GM18520 (cell line): ENCODE results near the gene SULT1B1.

Source experiments
- ATAC-seq: cut with Tn5 transposase; IDR thresholded peaks from one replicate; pipeline ENCODE4 v1.9.1; 2021; ENCODE audit not compliant: unreplicated experiment

Gene SULT1B1

DNA sequence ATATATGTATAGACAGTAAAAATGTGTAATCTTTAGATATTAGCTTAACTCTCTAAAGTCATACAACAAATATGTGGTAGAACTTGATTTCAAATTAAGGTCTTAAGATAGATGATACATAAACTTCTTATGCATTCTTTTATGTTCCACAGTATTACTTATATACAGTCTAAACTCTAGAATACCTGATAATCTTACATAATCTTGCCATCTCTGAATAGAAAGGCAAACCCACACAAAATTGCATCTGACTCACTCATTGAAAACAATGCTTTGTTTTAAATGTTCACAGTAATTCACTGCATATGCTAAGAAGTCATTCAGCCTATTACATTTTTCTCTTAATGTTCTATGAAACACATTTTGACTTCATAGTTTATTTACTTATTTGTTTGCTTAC lies 10.1 kb downstream of the SULT1B1 start:
- ATAC-seq, result no peak

GRCh38 chr4:69749771-69750170 lies 10.6 kb downstream of the SULT1B1 start:
- ATAC-seq, result no peak

DNA sequence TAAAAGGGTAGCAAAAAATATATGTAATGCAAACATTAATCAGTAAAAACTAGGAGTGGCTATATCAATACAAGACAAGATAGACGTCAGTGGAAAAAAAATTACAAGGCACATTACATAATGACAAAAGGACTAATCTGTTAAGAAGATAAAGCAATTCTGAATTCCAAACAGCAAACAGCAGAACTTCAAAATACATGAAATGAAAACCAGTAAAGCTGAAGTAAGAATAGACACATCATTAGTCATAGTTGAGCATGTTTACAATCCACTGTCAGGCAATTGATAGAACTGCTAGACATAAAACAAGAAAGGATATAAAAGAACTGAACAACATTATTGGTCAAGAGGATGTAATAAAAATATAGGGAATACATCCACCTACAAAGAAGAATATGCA lies 12.2 kb downstream of the SULT1B1 start:
- ATAC-seq, result no peak

GRCh38 chr4:69744157-69744478 lies 16.3 kb downstream of the SULT1B1 start:
- ATAC-seq, result no peak

GRCh38 chr4:69743476-69744156 lies 16.8 kb downstream of the SULT1B1 start:
- ATAC-seq, result no peak

DNA sequence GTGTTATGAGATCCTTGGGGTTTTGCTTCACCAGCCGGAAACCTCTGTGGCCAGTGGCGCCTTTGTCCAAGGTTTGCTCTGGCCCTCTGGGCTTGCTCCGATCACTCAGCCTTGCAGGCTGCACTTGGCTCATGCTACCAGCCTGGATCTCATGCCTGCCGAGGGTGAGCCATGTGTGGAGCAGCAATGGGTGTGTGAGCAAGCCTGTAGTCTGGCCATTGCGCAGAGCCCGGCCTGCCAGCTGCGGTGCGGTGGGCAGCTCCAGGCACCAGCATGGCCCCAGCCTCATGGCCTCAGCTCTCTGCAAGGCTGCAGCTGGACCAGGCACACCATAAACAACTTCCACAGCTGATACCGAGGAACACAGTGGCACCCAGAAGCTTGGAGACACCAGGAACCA lies 17.8 kb downstream of the SULT1B1 start:
- ATAC-seq, result no peak

DNA sequence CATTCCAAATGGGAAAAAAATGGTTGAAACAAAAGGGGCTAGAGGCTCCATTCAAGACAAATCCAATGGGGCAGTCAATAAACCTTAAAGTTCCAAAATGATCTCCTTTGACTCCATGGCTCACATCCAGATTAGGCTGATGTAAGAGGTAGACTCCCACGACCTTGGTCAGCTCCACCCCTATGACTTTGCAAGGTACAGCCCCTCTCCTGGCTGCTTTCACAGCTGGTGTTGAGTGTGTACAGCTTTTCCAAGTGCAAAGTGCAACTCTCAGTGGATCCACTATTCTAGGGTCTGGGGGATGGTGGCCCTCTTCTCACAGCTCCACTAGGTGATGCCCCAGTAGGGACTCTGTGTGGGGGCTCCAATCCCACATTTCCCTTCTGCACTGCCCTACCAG lies 21.5 kb downstream of the SULT1B1 start:
- ATAC-seq, result no peak

DNA sequence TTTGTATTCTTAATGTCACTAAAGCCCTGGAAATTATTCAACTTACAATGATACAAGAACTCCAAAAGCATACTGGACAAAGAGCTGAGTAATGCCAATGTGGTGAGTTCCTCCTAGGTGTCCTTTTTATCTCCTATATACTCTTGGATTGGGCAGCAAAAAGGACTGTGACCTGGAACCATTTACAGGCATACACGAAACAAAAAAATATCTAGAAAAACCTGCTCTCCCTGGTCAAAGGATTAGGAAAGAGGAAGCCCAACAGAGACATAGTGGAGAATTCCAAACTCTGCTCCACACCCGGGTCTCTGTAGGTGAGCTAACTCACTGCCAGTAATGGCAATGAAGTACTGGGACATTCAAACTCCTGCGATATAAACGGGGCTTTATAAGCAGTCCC lies 25.3 kb downstream of the SULT1B1 start:
- ATAC-seq, result no peak

- no peak for ATAC-seq
These were observed 28.6 kb downstream of the SULT1B1 start for GRCh38 chr4:69731847-69732246.

DNA sequence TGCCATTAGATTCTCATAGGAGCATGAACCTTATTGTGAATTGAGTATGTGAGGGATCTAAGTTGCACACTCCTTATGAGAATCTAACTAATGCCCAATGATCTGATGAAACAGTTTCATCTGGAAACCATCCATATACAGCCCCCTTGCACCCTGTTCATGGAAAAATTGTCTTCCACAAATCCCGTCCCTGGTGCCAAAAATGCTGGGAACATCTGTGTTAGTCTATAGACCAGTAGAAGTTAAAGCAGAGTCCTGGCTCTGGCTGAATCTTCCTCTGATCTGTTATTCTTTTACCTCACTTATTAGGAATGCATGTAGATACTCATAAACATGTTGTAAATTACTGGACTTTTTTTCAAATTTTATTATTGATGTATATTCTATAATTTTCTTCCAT lies 29.2 kb downstream of the SULT1B1 start:
- no peak for ATAC-seq

DNA sequence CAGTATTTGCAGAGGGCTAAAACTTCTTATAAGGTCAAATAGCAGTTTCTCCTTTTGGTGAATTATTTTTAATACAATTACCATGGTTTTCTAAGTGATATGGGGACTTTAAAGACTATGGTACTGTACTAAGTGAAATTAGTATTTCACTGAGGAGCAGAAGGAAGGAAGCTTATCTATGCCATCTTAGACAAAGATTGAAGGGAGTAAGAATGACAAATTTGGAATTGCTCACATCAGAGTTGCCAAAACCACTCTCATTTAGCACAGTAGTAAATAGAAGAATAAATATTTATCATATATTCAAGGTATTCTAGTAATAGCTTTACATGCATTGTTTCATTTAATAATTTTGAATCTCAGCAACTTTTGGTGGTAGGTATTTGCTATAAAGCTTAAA lies 30.4 kb downstream of the SULT1B1 start:
- no peak for ATAC-seq

- no peak for ATAC-seq
These were observed 32.5 kb downstream of the SULT1B1 start for GRCh38 chr4:69727926-69728325.

DNA sequence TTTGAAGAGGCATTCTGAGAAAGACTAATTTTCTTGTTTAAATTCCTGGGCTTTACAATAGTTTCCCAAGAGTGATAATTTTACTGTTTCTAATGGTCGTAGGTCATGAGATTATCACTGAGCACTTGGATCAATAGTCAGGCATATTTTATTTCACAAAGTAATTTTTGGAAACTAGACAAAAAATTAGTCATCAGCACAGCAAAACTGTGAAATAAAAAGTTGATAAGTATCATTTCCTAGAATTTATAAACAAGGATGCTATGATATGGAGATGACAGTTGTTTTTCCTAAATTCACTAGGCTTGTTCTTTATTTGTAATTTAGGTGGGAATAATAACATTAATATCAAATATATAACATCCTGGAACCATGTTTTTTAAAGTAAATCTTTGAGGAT lies 33.0 kb downstream of the SULT1B1 start:
- ATAC-seq, result no peak

GRCh38 chr4:69726971-69727370 lies 33.4 kb downstream of the SULT1B1 start:
- no peak for ATAC-seq

DNA sequence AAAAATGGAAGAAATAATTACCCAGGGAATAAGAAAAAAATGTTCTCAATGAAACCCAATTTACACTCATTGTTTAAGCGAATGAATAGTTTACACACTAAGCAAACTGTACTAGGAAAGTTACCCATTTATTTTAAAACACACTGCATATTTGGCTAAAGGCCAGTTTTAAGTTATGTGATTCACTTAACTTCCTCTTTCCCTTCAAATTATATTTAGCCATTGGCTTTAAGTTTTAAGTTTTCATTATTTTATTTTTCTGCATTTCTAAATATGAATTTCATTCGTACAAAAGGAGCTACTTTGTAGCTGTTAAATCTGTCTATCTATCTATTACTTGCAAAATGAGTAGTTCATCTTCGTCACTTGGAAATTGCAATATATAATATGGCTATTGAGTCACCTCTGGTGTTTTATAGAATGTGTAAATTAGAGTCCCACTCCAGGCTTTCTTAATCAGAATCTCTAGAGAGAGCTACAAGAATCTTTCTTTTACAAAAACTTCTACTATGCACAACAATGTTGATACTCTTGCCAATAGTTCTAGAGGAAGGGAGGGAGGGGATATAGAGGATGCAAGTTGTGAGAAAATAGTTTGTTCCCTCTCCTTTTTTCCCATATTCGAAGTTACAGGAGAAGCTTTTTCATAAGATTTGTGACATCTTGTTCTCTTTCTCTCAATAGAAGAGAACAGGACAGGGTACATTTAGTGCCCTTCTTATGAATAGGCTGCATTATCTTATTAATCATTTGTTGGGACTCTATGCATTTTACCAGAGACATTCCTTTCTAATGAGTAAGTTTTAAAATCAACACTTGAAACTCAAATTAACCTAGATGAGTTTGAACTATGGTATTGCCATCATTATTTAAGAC lies 41.8 kb downstream of the SULT1B1 start:
- ATAC-seq, result no peak

DNA sequence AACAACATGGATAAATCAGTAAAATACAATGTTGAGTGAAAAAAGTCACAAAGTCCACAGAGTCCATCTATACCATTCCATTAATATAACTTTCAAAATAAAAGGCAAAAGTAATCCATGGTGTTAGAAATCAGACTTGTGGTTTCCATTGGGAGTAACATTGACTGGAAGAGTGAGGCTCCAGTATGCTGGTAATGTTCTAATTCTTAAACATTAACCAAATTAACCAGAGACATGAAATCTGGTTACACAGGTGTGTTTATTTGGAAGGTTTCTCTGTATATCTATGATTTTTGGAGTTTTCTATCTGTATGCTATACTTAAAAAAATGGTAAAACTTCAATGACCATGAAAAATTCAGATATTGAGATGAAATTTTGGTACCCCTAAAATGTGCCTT lies 42.6 kb downstream of the SULT1B1 start:
- no peak for ATAC-seq

DNA sequence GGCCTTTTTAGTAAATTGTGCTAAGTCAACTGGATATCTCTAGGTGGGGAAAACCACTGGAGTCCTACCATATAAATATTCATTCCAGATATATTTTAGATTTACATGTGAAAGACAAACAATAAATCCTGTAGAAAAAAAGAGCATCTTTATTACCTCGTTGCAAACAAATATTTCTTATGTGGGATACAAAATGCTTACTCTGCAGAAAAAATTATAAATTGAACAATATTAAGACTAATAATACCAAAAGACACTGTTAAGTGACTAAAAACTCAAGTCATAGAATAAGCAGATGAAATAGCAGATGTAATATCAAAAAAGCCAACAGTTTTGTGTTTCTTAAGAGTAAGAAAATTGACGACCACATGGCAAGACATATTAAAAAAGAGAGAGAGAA lies 43.8 kb downstream of the SULT1B1 start:
- ATAC-seq, result no peak

GRCh38 chr4:69714086-69714485 lies 46.3 kb downstream of the SULT1B1 start:
- ATAC-seq, result no peak

- ATAC-seq, result no peak
These were observed 46.8 kb downstream of the SULT1B1 start for GRCh38 chr4:69713593-69713992.

DNA sequence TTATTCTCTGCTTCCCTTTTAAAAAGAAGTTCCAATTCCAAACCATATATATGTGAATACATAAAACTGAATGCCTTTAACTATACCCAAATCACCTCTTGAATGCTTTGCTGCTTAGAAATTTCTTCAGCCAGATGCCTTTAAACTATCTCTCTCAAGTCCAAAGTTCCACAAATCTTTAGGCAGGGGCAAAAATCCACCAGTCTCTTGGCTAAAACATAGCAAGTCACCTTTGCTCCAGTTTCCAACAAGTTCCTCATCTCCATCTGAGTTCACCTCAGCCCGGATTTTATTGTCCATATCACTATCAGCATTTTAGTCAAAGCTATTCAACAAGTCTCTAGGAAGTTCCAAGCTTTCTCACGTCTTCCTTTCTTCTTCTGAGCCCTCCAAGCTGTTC lies 49.8 kb downstream of the SULT1B1 start:
- ATAC-seq, result no peak

DNA sequence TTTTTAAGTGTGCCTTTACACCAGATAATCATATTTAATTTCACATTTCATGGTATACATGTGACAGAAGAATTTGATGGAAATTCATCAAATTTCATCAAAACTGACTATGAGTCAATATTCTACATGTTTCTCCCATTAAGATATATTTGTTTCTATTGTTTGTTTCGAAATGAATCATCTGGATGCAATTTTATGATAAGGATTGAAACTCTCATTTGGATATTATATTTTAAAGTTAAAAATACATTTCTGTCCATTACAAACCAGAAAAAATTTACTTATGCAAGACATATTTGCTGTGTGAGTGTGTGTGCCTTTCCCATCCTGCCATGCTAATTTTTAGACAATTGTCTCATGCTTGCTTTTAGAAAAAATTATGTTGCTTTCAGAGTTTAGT lies 52.2 kb downstream of the SULT1B1 start:
- ATAC-seq, result no peak

GRCh38 chr4:69707807-69708206 lies 52.6 kb downstream of the SULT1B1 start:
- ATAC-seq, result no peak

DNA sequence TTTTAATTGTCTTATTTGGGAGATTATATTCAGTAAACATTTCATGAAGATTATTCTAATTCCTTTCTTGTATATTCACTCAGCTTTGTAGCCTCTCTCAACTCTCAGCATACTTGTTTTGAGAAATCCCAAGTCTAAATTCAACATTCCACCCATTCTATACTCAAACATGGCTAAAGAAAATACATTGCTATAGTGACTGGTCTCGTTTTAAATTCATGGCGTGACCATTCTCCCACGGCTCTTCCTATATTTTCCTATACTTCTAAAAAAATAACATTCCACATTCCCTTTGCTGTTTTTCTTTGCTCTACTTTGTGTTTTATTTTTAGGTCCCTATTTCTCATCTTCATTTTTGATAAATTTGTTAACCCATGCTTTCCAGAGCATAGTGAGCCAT lies 58.2 kb downstream of the SULT1B1 start:
- no peak for ATAC-seq
